ENCODE measurements around the gene MORC3. TPM values are rescaled to one million over a fixed set of nuclear protein-coding genes. Genes with fewer than 3 reads are reported as not detected.
"Not testable (repeated sequence)": the region's sequence is repeated elsewhere in the genome, so short reads cannot be mapped to it uniquely, and the experiment has no call there.

The MORC3 gene
- total RNA-seq, 1 donor from 2014 or later = 27.0 TPM

GRCh38 chr21:36323032-36323431 lies 3.0 kb downstream of the MORC3 start:
- DNase-seq (ENCODE audit: low spot score) = no peak

- DNase-seq (ENCODE audit: low spot score) = no peak
Measured at GRCh38 chr21:36325373-36326010, 5.5 kb downstream of the MORC3 start.

- DNase-seq (ENCODE audit: low spot score) = no peak
Measured at GRCh38 chr21:36330904-36331303, 10.9 kb downstream of the MORC3 start.

DNA sequence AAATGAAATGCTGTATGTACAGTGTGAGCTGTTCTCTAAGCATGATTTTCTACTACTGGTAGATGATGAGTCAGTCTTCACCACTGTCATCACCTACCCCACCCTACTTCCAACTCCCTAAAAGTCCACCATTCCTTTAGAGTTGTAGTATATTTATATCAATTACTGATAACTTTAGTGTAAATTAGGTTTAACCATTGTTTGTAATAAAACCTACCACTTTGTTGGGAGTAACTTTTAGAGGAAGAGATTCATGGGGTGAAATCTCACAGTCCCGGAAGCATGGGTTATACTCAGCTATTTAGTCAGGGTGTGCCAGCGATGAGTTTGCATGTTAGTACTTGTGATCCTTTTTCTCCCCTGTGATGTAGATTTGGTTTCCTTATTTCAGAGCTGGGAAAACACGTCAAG lies 17.1 kb downstream of the MORC3 start:
- DNase-seq (ENCODE audit: low spot score) = no peak

DNA sequence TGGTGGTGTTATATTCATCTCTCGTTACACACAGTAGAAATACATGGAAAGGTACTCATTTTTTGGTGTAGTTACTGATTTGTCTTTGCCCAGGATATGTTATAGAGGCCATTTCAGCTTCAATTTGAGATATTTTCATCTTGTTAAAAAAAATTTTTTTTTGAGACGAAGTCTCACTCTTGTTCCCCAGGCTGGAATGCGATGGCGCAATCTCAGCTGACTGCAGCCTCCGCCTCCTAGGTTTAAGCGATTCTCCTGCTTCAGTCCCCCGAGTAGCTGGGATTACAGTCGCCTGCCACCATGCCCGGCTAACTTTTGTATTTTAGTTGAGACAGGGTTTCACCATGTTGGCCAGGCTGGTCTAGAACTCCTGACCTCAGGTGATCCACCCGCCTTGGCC lies 19.0 kb downstream of the MORC3 start:
- no peak for DNase-seq (ENCODE audit: low spot score)

GRCh38 chr21:36342581-36342980 lies 22.6 kb downstream of the MORC3 start:
- not testable (repeated sequence) for DNase-seq (ENCODE audit: low spot score)

GRCh38 chr21:36344931-36345330 lies 24.9 kb downstream of the MORC3 start:
- no peak for DNase-seq (ENCODE audit: low spot score)

DNA sequence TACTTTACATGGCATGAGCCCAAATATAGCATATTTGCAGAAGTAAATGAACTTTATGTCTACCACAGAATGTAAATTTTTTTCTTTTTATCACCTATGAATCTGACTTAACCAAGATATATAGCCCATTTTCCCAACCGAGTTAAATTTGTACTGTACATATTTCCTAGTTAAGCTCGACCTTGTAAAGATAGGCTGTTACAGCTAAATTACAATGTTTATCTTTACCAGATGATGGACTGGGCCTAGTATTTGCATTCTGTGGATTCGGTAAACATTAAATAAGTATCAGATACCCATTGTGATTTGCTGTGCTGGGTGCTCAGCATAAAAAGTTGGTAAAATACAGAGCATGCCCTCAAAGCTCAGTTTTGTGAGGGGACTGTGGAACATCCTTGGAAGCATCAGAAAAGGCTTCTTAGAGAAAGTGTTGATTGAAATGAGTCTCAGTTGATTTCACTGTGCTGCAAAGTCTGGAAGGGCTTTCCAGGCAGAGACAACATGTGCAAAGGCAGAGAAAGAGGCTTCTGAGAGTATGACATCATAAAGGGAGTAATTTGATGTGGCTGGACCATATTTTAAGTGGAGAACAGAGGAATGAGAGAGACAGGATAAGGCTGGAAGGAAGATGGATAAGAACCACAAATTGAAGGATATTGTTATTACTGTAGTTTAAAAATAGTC lies 27.4 kb downstream of the MORC3 start:
- DNase-seq (ENCODE audit: low spot score) = no peak

DNA sequence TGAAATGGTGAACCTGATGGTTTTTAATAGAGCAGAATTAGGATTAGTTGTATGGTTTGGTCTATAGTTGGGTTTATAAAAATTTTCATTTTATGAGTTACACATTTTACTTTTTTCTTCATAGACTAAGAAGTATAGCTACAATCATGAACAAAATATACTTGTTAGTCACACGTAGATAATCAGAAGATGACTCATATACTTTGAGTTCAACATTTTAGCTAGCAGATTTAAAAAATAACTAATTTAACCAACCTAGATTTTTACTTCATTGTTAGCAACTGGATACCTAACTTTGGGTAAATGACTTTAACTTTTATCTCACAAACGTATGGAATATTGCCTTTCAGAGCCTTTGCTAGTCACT lies 27.9 kb downstream of the MORC3 start:
- no peak for DNase-seq (ENCODE audit: low spot score)

DNA sequence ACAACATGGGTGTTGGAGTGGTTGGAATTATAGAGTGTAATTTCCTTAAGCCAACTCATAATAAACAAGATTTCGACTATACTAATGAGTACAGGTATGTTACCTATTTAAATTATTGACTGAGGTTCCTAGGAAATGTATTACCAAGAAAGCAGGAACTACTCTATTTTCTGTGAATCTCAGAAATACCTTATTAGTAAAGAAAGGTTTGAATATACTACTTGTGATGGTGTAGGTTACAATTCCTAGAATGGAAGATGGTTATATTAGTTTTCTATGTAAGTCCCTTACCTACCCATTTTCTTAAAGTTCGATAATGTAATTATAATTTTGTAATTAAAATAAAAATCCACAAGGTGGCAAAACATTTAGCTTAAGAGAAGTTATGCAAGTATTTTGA lies 29.3 kb downstream of the MORC3 start:
- no peak for DNase-seq (ENCODE audit: low spot score)

GRCh38 chr21:36350282-36350910 lies 30.4 kb downstream of the MORC3 start:
- no peak for DNase-seq (ENCODE audit: low spot score)

DNA sequence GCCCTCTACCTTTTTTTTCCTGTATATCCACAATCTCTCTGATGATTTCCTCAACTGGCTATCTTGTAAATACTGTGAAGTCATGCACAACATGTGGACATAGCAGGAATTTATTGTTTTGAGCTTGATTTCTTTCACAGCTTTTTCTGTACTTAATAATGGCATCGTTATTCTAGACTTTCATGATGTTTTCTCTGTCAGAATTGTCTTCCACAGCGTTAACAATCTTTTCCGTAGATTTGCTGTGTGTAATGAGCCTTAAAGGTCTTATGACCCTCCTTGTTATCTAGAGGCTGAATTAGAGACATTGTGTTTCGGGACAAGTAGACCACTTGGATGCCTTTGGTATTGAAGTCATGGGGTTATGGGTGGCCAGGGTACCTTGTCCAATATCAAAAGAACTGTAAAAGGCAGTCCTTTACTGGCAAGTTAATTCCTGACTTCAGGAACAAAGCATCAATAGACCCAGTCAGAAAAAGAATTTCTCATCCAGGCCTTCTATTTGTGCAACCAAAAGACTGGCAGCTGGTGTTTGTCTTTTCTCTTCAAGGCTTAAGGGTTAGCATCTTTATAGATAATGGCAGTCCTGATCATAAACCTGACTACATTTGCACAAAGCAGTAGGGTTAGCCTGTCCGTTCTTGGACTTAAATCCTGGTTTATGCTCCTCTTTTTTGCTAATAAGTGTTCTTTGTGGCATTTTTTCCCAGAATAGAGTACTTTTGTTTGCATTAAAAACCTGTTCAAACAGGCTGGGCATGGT lies 35.1 kb downstream of the MORC3 start:
- DNase-seq (ENCODE audit: low spot score) = no peak

- DNase-seq (ENCODE audit: low spot score) = no peak
Measured at GRCh38 chr21:36355868-36356267, 35.9 kb downstream of the MORC3 start.

DNA sequence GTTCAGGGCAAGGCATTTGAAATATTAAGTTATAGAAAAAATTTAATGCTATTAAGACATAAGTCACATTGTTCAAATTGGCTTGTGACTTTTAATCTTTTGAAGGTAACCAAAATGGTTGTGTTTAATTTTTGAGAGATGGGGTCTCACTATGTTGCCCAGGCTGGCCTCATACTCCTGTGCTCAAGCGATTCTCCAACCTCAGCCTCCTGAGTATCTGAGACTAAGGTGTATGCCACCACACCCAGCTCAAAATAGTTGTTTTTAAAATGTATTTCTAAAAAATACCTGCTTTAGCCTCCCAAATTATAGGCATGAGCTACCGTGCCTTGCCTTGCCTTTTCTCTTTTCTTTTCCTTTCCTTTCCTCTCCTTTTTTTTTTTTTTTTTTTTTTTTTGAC lies 39.2 kb downstream of the MORC3 start:
- no peak for DNase-seq (ENCODE audit: low spot score)

- no peak for DNase-seq (ENCODE audit: low spot score)
Measured at GRCh38 chr21:36369064-36369685, 49.2 kb downstream of the MORC3 start.

- DNase-seq (ENCODE audit: low spot score) = no peak
Measured at GRCh38 chr21:36375994-36376393, 56.0 kb downstream of the MORC3 start.

DNA sequence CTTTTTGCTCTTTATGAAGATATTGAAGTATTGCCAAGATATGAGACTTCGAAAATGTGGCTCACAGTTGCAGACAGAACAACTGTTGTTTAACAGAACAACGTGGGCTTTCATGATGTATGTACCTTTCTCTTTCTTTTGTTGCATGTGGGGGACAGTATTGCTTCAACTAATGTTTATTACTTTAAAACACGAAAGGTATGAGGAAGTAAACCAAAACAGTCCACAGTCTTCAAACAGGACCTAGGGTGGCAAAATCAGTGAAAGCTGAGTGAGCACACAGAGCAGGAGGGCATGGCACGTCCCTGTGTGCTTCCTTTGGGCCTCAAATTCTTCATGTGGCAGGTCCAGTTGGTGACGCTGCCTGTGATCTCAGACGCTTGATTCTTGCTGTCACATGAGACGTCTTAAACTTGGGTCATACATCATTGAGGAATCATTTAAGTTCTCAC lies 57.4 kb downstream of the MORC3 start:
- DNase-seq (ENCODE audit: low spot score) = no peak

DNA sequence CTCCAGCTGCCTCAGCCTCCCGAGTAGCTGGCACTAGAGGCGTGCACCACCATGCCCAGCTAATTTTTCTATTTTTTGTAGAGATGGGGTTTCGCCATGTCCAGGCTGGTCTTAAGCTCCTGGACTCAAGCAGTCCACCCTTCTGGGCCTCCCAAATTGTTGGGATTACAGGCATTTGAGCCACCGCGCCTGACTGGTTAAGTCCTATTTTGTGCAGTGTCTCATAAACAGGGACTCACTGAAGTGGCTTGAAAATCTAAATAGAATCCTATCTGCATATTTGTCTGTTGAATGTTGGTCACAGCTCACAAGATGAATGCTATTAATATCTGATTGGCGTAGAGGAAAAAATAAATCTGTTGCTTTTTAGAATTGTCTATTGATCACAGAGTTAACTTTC lies 59.3 kb downstream of the MORC3 start:
- no peak for DNase-seq (ENCODE audit: low spot score)

- DNase-seq (ENCODE audit: low spot score) = no peak
Measured at GRCh38 chr21:36381841-36382589, 62.0 kb downstream of the MORC3 start.

GRCh38 chr21:36382722-36383121 lies 62.7 kb downstream of the MORC3 start:
- DNase-seq (ENCODE audit: low spot score) = not testable (repeated sequence)

DNA sequence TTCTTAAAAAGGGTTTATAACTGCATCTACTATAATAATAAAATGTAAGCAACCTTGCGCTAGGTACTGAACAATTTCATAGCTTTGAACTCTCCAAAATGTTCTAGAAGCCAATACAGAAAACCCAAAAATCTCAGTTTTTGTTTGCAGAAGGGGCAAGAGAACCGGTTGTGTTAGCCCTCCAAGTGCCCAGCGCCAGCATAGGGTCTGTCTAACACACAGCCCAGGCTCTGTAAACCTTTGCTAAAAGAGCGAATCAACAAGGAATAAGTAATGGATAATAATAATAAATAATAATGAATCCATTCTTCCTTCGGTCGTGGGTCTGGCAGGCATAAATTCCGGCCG lies 64.9 kb downstream of the MORC3 start:
- DNase-seq (ENCODE audit: low spot score) = no peak

All from mesenteric fat pad (tissue), 1 donor.